NCI-H82 treated with DMSO at 0.1 percent for 48 hours (cell line): Measurements from ENCODE around the gene LAMA3.

Experiments used
- DNase-seq: peaks from one replicate; lab custom pipeline; 2025; ENCODE audit not compliant: unreplicated experiment; lab: John Stamatoyannopoulos, UW

Gene LAMA3

GRCh38 chr18:23890589-23890988 is 201.3 kb downstream of the LAMA3 start:
- DNase-seq = no peak

DNA sequence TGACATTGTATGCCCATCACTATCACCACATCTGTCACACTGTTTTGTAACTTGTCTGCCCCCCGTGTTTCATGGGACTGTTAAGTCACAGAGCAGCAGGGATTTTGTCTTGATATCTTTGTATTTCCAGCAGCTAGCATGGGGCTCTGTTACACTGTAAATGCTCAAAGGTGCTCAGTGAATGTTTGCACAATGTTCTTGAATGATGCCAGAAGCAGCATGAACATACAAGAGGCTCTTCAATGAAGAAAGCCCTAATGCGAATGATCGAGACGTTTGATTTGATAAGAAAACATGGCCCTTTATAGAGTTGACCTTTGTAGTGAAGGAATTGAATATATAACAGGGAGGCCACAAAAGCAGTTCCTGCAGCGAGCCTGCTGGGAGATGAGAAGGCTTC is 204.4 kb downstream of the LAMA3 start:
- no peak for DNase-seq

- DNase-seq = no peak
These were observed 205.5 kb downstream of the LAMA3 start for GRCh38 chr18:23894661-23895175.

GRCh38 chr18:23897291-23897690 is 208.0 kb downstream of the LAMA3 start:
- DNase-seq = no peak

DNA sequence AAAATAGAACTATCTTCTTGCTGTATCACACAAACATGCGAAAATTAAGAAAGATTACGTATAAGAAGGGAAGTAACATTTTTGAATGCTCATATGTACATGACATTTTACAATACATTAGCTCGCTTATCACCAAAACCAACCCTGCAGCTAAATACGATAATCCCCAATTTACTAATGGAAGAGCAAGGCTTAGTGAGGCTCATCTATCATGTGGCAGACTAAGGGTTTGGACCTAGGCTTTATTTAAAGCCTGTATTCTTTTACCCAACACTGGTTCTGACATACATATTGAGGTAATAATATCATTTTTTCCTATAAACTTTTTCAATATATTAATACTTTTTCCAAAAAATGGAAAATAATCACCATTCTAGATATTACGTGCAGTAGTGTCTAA is 208.5 kb downstream of the LAMA3 start:
- DNase-seq = peak; percentile 64

DNA sequence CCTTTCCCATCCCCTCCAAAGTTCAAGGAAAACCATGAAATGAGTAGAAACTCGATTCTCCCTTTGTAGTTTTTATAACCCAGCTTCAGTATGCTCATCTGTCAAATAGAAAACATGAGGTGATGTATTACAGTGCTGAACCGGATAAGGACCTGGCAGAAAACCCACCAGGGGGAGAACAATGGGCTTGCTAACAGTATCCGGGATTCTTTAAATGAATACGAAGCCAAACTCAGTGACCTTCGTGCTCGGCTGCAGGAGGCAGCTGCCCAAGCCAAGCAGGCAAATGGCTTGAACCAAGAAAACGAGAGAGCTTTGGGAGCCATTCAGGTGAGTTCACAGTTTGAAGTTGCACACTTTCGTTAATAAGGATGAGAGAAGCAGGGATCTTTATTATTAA is 211.7 kb downstream of the LAMA3 start:
- DNase-seq = no peak

GRCh38 chr18:23902396-23902795 is 213.1 kb downstream of the LAMA3 start:
- DNase-seq = no peak

- no peak for DNase-seq
These were observed 214.7 kb downstream of the LAMA3 start for GRCh38 chr18:23903971-23904370.

GRCh38 chr18:23906658-23907057 is 217.4 kb downstream of the LAMA3 start:
- no peak for DNase-seq

- no peak for DNase-seq
These were observed 219.6 kb downstream of the LAMA3 start for GRCh38 chr18:23908827-23909226.

GRCh38 chr18:23910032-23910431 is 220.8 kb downstream of the LAMA3 start:
- DNase-seq = no peak

GRCh38 chr18:23912356-23912755 is 223.1 kb downstream of the LAMA3 start:
- DNase-seq = no peak

GRCh38 chr18:23916338-23916737 is 227.1 kb downstream of the LAMA3 start:
- DNase-seq = no peak

GRCh38 chr18:23918395-23919032 is 229.3 kb downstream of the LAMA3 start:
- peak; percentile 15 for DNase-seq

DNA sequence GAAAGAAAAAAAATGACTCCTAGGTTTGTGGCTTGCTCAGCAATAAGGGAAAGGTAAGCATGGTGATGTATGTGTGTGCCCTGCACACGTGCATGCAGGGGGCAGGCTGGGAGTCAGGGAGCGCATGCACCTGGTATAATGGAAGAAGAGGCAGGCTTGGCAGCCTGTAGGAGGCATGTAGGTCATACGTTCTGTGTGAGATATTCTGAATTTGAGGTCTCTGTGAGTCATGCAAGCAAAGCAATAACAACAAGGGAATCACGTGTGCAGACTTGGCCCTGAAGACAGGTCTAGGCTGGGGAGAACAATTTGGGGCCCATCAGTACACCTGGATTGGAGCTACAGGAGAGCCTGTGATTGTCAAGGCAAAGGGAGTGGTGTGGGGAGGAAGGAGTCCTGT is 230.8 kb downstream of the LAMA3 start:
- DNase-seq = no peak

- no peak for DNase-seq
These were observed 232.5 kb downstream of the LAMA3 start for GRCh38 chr18:23921716-23922285.

- no peak for DNase-seq
These were observed 233.7 kb downstream of the LAMA3 start for GRCh38 chr18:23922939-23923338.

DNA sequence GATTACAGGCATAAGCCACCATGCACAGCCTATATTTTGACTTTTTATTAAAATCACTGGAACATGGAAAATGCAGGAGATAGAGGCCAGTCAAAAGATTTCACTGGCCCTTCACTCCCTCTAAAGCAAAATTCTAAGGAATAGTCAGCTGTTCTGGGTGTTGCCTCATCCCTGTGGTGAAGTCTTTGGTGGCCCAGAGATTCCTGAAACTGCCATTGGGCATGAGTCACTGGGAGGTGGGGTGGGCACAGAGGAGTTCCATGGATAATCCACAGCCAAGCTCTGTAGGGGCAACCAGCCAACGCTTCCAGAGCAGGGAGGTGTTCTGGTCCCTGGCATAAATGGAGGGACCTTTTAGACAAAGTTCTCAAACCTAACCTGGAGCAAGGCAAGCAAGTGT is 235.6 kb downstream of the LAMA3 start:
- DNase-seq = no peak

GRCh38 chr18:23926571-23926970 is 237.3 kb downstream of the LAMA3 start:
- no peak for DNase-seq

DNA sequence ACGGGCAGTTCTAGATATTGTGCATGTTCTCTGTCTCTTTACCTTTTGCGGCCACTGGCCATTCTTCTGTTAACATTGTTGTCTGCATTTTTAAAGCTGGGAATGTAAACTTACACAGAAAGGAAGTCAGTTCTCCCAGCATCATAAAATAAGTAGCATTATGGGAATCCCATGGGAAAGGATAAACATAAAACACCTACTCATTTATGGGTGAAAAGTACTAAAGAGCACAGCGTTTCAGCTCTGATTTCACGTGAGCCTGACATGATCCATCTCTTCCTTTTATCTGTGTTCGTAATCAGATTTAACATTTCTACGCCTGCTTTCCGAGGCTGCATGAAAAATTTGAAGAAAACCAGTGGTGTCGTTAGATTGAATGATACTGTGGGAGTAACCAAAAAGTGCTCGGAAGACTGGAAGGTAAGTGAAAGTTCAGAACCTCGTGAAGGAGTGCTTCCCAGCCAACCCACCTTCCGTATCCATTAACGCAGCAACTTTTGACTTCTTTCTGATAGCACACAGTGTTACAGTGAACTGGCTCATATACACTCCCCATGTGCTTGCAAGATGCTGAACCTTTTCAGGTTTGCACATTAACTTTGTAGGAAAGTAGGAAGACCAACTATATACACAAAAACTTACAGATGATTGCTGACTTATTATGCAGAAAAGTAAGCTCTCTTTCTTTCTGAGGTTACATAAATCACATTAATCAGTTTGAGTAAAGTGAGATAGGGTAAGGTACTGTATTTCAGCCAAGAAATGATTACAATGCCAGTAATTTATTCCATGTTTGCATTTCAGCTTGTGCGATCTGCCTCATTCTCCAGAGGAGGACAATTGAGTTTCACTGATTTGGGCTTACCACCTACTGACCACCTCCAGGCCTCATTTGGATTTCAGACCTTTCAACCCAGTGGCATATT is 238.8 kb downstream of the LAMA3 start:
- no peak for DNase-seq

DNA sequence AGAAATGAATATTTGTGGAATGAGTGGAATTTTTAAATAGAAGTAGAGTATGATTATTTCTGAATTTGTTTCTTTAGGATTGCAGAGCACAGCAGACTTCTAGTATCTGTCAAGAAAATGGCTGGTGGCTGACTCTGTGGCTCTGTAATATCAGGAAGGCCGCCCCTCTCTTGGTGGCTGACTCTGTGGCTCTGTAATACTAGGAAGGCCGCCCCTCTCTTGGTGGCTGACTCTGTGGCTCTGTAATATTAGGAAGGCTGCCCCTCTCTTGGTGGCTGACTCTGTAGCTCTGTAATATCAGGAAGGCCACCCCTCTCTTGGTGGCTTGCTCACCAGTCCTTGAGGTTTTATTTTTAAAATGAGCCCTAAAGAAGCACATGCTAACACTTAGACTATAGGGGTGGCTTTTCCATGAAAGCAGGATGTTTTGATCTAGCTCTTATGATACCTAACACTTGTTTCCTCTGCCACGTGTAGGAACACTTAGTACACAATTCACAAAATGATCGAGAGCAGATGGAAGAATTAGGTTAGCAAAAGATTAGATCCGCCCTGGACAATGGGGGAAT is 240.2 kb downstream of the LAMA3 start:
- no peak for DNase-seq

DNA sequence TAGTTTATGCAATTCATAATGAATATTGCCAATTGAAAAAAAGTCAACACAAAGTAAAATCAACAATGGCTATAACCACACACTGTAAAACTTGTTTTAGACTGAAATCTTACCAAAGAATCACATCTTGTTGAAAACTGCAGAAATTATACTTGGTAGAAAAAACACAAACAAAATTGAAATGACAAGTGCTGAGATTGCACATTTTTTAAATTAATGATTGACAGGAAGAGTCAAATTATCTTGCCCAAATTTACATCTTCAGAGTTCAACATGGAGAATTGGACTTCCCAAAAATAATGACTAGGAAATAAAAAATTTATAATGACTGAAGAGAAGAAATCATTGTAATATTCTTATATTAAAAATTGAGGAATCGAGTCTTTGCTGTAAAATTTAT is 240.7 kb downstream of the LAMA3 start:
- no peak for DNase-seq
